ENCODE measurements around the gene AKIP1.
A peak's percentile ranks its signal among the peaks of the same experiment; 100 is the strongest.
"Not testable (repeated sequence)": the region's sequence is repeated elsewhere in the genome, so short reads cannot be mapped to it uniquely, and the experiment has no call there.

AKIP1 gene, protein sequence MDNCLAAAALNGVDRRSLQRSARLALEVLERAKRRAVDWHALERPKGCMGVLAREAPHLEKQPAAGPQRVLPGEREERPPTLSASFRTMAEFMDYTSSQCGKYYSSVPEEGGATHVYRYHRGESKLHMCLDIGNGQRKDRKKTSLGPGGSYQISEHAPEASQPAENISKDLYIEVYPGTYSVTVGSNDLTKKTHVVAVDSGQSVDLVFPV

GRCh38 chr11:8911029-8911823, at the start of gene AKIP1:
TSS of gene AKIP1 (plus strand) at chr11:8911189. CDS start at chr11:8911450, 261 bp downstream.
- DNase-seq, result peak; percentile 79

GRCh38 chr11:8863838-8864237, 47.2 kb upstream of the AKIP1 start:
- DNase-seq, result no peak

DNA sequence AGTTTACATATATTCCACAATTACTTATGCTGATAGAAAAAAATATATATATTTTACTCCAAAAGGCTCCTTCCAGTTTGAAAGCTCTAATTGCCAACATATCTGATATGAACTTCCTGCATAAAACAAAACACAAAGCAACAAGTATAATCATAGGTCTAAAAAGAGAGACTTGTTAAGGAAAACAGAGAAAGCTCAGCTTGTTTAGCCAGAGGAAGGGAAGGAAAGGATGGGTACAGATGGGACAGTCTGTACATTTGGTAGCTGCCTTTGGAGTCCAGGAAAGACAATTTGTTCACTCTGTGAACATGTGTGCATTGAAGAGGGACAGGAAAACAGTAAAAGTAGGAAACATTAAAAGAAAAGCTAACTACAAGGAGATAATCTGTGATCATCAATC, 45.7 kb upstream of the AKIP1 start:
- DNase-seq, result no peak

- no peak for DNase-seq
These were observed 44.0 kb upstream of the AKIP1 start for GRCh38 chr11:8867035-8867434.

DNA sequence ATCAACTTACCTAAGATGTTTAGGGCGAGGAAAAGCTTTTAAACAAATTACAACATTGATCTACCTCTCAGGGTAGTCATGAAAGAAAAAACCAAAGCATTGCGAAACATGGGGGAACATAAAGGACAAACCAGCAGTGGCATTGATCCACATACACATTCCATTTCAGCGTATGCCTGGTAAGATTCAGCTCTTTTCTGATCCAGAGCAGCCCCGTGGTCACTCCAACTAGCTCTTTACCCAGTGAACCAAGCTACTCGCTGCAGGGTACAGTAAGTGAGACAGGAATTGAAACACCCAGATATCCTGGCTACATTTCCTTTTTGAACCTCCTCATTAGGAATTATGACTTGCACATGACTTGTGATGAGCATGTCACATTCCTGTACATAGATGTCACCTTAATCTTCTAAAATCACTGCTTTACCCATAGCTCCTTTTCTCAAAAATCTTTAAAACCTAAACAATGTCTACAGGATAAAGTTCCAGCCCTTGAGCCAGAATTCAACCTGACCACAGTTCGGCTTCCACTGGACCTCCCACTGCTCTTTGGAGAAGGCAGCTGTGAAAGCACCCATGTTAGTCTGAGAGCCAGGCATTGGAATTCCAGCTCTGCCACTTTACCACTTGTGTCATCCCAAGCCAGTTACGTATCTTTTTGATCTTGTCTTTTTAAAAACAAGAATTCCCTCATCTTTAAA, 42.9 kb upstream of the AKIP1 start:
- no peak for DNase-seq

- no peak for DNase-seq
These were observed 40.4 kb upstream of the AKIP1 start for GRCh38 chr11:8870411-8871170.

DNA sequence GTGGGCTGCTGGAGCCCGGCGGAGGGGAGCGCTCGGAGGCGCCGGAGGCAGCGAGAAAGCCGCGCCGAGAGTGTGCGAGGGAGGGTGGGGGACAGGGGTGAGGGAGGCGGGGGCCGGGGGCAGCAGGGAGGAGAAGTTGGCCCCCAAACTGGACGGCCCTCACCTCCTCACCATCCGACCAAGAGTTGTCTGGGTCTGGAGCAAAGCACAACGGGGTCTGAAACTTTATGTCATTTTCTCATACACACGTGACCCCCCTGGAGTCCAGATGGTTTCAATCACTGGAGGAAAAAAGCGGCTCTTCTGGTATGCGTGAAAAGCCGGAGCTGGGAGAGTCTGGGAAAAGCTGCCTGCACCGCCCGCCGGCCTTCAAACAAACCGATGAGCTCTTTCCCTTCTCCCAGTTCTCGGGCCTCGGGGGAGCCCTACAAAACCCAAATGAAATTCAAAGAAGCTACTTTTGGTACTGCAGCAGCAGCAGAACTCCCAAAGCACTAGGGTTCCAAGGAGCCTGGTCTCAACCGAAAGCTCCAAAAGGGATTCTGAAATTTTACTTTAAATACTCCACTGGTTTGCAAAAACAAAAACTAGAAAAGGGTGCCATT, 39.7 kb upstream of the AKIP1 start:
- no peak for DNase-seq

DNA sequence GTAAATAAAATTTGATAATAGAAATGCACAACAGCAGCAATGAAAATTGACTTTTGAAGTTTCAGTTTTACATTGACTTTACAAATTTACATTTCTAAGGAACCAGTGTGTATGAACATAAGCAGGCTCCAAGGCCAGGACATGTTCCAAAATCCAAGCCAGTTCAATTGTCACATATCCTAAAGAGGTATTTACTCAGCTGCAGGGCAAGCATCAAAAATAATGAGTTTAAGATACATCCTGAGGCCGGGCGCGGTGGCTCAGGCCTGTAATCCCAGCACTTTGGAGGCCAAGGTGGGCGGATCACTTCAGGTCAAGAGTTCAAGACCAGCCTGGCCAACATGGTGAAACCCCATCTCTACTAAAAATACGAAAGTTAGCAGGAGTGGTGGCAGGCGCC, 39.0 kb upstream of the AKIP1 start:
- no peak for DNase-seq

DNA sequence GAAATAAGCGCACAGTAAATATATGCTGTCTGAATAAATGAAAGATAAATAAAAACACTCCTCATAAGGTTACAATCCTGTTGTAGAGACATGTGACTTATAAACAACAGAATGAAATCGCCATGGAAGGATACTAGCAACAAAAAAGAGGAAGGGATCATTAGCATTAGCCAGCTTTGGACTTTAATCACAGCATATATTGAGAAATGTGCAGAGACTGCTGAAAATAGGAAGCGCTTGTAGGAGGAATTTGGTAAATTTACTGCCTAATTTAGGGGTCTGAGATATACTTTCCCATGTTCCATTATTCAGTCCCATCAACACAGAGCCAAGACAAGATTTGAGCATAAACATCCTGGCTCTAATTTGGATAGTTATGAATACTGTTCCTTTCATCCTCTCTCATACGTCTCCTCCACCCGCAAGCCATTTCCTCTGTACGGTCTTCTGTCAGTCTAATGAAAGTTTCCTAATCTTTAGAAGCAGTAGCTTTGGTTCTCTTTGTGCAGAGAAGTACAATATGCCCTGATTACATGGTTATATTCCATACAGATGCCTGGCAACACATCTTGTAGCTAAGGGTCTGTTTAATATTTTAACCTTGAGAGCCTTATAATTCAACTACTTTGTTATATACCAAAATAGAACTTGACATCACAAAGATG, 37.1 kb upstream of the AKIP1 start:
- no peak for DNase-seq

DNA sequence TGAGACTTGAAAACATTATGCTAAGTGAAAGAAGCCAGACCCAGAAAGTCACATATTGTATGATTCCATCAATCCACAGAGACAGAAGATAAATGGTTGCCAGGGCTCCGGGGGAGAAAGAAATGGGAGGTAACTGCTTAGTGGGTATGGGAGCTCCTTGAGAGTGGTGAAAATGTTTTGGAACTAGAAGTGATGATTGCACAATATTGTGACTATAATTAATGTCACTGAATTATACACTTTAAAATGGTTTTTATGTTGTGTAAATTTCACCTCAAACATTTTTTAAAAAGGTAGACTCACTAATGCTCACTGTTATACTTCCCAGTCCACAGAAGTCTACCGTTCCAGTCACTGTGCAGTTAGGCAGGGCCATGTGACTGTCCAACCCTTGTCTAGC, 32.2 kb upstream of the AKIP1 start:
- DNase-seq, result no peak

DNA sequence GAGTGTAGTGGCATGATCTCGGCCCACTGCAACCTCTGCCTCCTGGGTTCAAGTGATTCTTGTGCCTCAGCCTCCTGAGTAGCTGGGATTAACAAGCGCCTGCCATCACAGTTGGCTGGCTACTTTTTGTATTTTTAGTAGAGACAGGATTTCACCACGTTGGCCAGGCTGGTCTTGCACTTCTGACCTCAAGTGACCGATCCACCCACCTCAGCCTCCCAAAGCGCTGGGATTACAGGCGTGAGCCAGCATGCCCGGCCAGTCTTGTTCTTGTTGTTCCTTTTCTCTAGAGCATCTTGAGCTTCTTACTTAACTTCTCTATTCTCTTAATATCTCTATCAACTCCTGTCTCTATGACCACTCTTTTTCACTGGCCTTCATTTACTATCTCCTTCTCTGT, 29.4 kb upstream of the AKIP1 start:
- not testable (repeated sequence) for DNase-seq

- DNase-seq, result no peak
These were observed 24.7 kb upstream of the AKIP1 start for GRCh38 chr11:8886322-8886721.

GRCh38 chr11:8891185-8891584, 19.8 kb upstream of the AKIP1 start:
- not testable (repeated sequence) for DNase-seq

- DNase-seq, result no peak
These were observed 11.8 kb upstream of the AKIP1 start for GRCh38 chr11:8899119-8899753.

DNA sequence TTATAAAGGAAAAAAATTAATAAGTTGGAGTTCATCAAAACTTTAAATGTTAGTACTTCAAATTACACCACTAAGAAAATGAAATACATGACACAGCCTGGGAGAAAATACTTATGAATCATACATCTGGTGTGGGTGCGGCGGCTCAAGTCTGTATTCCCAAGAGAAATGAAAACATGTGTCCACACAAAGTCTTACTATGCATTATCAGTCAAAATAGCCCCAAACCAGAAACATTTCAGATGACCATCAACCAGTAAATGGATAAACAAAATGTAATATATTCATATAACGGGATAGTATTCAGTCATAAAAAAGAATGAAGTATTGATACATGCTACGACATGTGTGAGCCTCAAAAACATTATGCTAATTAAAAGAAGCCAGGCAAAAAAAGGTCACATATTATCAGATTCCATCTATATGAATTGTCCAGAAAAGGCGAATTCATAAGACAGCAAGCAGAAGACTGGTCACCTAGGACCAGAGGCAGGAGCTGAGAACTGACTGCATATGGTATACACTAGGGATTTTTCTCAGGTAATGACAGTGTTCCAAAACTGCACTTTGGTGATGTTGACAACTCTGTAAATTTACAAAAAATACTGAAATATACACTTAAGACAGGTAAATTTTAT, 5.3 kb upstream of the AKIP1 start:
- no peak for DNase-seq

DNA sequence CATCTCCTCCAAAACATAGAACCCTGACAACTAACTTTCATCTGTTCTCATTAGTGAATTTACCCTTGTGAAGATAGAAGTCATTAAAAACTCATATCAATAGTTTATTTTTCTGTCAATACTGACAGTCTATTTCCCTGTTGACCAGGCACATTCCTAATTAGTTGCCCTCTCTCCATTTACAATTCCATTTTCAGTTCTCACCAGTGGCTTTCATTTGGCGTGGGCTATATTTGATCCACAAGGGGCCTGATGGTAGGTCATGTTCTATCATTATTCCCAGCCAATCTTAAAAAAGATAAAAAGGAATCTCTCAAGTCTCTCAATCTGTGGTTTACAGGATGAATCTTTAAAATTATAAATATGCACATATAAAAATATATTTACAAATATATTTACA, 3.9 kb upstream of the AKIP1 start:
- no peak for DNase-seq

DNA sequence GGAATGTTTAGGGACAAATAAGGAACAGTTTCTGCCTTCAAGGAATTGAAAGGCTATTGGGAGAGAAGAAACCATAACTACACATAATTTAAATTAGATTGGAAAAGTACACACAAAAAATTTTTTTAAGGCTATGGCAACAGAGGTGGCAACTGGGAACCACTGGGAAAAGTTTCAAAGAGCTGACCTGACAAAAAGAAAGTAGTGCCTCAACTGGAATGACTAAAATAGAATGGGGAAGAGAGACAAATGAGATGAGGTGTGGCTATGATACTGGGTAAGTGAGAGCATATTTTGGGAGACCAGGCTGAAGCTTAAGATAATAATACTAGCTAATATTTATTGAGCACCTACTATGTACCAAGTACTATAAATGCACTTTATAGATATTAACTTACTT, 2.9 kb upstream of the AKIP1 start:
- DNase-seq, result no peak

- no peak for DNase-seq
These were observed 351 bp upstream of the AKIP1 start for GRCh38 chr11:8910649-8911026.

- peak; percentile 58 for DNase-seq
These were observed 3.1 kb downstream of the AKIP1 start for GRCh38 chr11:8913961-8914660.

DNA sequence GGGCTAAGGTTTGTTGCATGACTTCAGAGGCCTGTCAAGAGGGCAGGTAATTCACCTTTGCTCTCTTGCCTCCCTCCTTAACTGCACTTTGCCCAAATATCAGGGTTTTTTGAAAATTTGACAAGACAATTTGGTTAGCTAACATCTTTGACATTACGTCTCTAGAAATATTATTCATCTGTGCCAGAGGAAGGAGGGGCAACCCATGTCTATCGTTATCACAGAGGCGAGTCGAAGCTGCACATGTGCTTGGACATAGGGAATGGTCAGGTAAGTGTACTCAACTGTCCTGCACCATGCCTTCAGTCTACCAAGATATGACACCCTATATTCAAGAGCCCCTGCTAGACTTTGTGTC, 3.7 kb downstream of the AKIP1 start:
- no peak for DNase-seq

Measured in activated T-cell treated with anti-CD3 and anti-CD28 coated beads, Interleukin-2, amount 50 U/mL, for 1 hour (primary cell).